GM12878 (cell line): ENCODE measurements around the gene IL4I1. TPM values are rescaled to one million over a fixed set of nuclear protein-coding genes. Genes with fewer than 3 reads are reported as not detected.
A peak's percentile ranks its signal among the peaks of the same experiment; 100 is the strongest.

Experiments
- EGR1 ChIP-seq, 2 experiments: IDR thresholded peaks; 1 replicate in 1 of 2; 2 replicates in 1 of 2; pipeline ENCODE4 v1.6.1; 2011 to 2012; ENCODE audit warnings: low read depth in 2 of 2, low read length in 2 of 2, borderline replicate concordance in 1 of 2, mild to moderate bottlenecking in 1 of 2, moderate library complexity in 1 of 2
- GATAD2B ChIP-seq: fragments of 450-650 bp; conservative IDR thresholded peaks from 2 replicates; pipeline ENCODE4 v1.6.1; 2017; ENCODE audit warnings: low read depth, mild to moderate bottlenecking, moderate library complexity
- IKZF1 ChIP-seq: fragments of 450-650 bp; conservative IDR thresholded peaks from 2 replicates; pipeline ENCODE4 v1.6.1; 2017; ENCODE audit warnings: antibody characterized with exemption, mild to moderate bottlenecking
- KDM1A ChIP-seq: fragments of 200-600 bp; sonication (generic); IDR thresholded peaks from 2 replicates; pipeline ENCODE4 v1.6.1; 2016; ENCODE audit warnings: borderline replicate concordance
- MXI1 ChIP-seq: fragments of 150-350 bp; IDR thresholded peaks from 2 replicates; pipeline ENCODE4 v1.6.1; 2011; ENCODE audit warnings: low read depth, mild to moderate bottlenecking, inconsistent platforms, low read length, improper control_type of control experiment
- POLR2A ChIP-seq: IDR thresholded peaks from 2 replicates; pipeline ENCODE4 v1.6.1; 2011; ENCODE audit warnings: low read depth, mild to moderate bottlenecking, low read length
- SIN3A ChIP-seq: IDR thresholded peaks from 2 replicates; pipeline ENCODE4 v1.6.1; 2012; ENCODE audit warnings: low read depth, low read length, improper control_type of control experiment
- SREBF2 ChIP-seq: IDR thresholded peaks from 2 replicates; pipeline ENCODE4 v1.6.1; 2012; ENCODE audit warnings: mild to moderate bottlenecking, low read length
- TAF1 ChIP-seq: IDR thresholded peaks from 2 replicates; pipeline ENCODE4 v1.6.1; 2011; ENCODE audit warnings: mild to moderate bottlenecking, low read depth, low read length, borderline replicate concordance
- TCF12 ChIP-seq: IDR thresholded peaks from 2 replicates; pipeline ENCODE4 v1.6.1; 2011; ENCODE audit warnings: low read depth, mild to moderate bottlenecking, low read length
- ZNF592 ChIP-seq: fragments of 450-650 bp; IDR thresholded peaks from 2 replicates; pipeline ENCODE4 v1.6.1; 2017; ENCODE audit warnings: mild to moderate bottlenecking, moderate library complexity
- ZNF622 ChIP-seq: fragments of 450-650 bp; IDR thresholded peaks from 2 replicates; pipeline ENCODE4 v1.6.1; 2017; ENCODE audit warnings: mild to moderate bottlenecking, inconsistent platforms
- polyA plus RNA-seq, 11 experiments: library from polyadenylated mRNA; depleted of rRNA in 4 of 11; unstranded in 6 of 11; stranded (reverse) in 5 of 11; fragments of >200 nt; fragmentation: Nextera tagmentation in 4 of 11; fragmentation: Illumina TruSeq in 1 of 11; extraction: Ambion mirVana in 4 of 11; extraction: Trizol in 1 of 11; gene quantifications; 1 replicate in 1 of 11; 2 replicates in 10 of 11; pipeline versions ENCODE4 v1.2.1 to v1.2.3, GENCODE V29; 2011 to 2016; ENCODE audit warnings: inconsistent platforms in 2 of 11, missing spikeins in 2 of 11, low read depth in 1 of 11
- total RNA-seq, 4 experiments: library from RNA; depleted of rRNA in 3 of 4; stranded (reverse); fragments of >200 nt in 3 of 4; fragmentation: Illumina TruSeq in 1 of 4; extraction: Trizol in 1 of 4; gene quantifications; 2 replicates each; pipeline versions ENCODE4 v1.2.1 to v1.2.3, GENCODE V29; 2013 to 2021

Gene IL4I1
- total and polyA plus RNA-seq, 10 of the 15 experiments (the other 5 are each of a cell fraction or from before 2014, with no cell fraction given): 0.62 to 83.8 (median 42.8) TPM

GRCh38 chr19:49889687-49890348 lies 6.9 kb downstream of the IL4I1 start (continued):
- no peak for TF ChIP-seq SREBF2
- TF ChIP-seq SIN3A: 0 out of 2 replicates have a peak, but pooled peaks have one; percentile 51
- no peak for TF ChIP-seq EGR1 (IDR thresholded peaks at IDR 0.05; ENCODE audit: borderline replicate concordance in 1 of 2, low read depth in 2 of 2, low read length in 2 of 2)
- TF ChIP-seq KDM1A: no peak
- TF ChIP-seq TCF12: no peak
- no peak for TF ChIP-seq TAF1
- TF ChIP-seq IKZF1: peak; percentile 76; the same call in 1 of the 2 replicates
- no peak for TF ChIP-seq POLR2A
- TF ChIP-seq GATAD2B: peak; percentile 88
- no peak for TF ChIP-seq ZNF622
- TF ChIP-seq MXI1: peak; percentile 85
- no peak for TF ChIP-seq ZNF592
